HG02938 (cell line): ENCODE measurements around the gene P2RX3.
A peak's percentile ranks its signal among the peaks of the same experiment; 100 is the strongest.
"Not testable (repeated sequence)": the region's sequence is repeated elsewhere in the genome, so short reads cannot be mapped to it uniquely, and the experiment has no call there.

Source experiments
- ATAC-seq: cut with Tn5 transposase; IDR thresholded peaks from one replicate; pipeline ENCODE4 v1.9.1; 2021; ENCODE audit warnings: mild to moderate bottlenecking, moderate library complexity; ENCODE audit not compliant: unreplicated experiment

The P2RX3 gene

GRCh38 chr11:57394203-57394965 lies 56.2 kb downstream of the P2RX3 start:
- ATAC-seq: no peak

- no peak for ATAC-seq
Observed at GRCh38 chr11:57395905-57396623, 57.9 kb downstream of the P2RX3 start.

GRCh38 chr11:57396744-57397143 lies 58.6 kb downstream of the P2RX3 start:
- no peak for ATAC-seq

- ATAC-seq: no peak
Observed at GRCh38 chr11:57397394-57397990, 59.3 kb downstream of the P2RX3 start.

- no peak for ATAC-seq
Observed at GRCh38 chr11:57399221-57399620, 61.1 kb downstream of the P2RX3 start.

- no peak for ATAC-seq
Observed at GRCh38 chr11:57399972-57400578, 61.9 kb downstream of the P2RX3 start.

GRCh38 chr11:57402188-57403002 lies 64.2 kb downstream of the P2RX3 start:
- ATAC-seq: no peak

- ATAC-seq: not testable (repeated sequence)
Observed at GRCh38 chr11:57403003-57403801, 65.0 kb downstream of the P2RX3 start.

- ATAC-seq: no peak
Observed at GRCh38 chr11:57403802-57404147, 65.6 kb downstream of the P2RX3 start.

GRCh38 chr11:57405271-57405860 lies 67.2 kb downstream of the P2RX3 start:
- no peak for ATAC-seq

GRCh38 chr11:57406337-57406904 lies 68.3 kb downstream of the P2RX3 start:
- peak; percentile 88 for ATAC-seq

GRCh38 chr11:57407010-57407920 lies 69.1 kb downstream of the P2RX3 start:
- ATAC-seq: no peak

GRCh38 chr11:57407941-57408475 lies 69.9 kb downstream of the P2RX3 start:
- ATAC-seq: no peak

- no peak for ATAC-seq
Observed at GRCh38 chr11:57408771-57409170, 70.6 kb downstream of the P2RX3 start.

GRCh38 chr11:57409321-57410100 lies 71.4 kb downstream of the P2RX3 start:
- ATAC-seq: no peak

- ATAC-seq: no peak
Observed at GRCh38 chr11:57410287-57410686, 72.1 kb downstream of the P2RX3 start.

- no peak for ATAC-seq
Observed at GRCh38 chr11:57413681-57414080, 75.5 kb downstream of the P2RX3 start.
